IMR-90 (cell line): ENCODE measurements around the gene CDC73. TPM values are rescaled to one million over a fixed set of nuclear protein-coding genes. Genes with fewer than 3 reads are reported as not detected.

Experiments used
- ATAC-seq: fragments of 200-7000 bp; cut with Tn5 transposase; 2 replicates; pipeline ENCODE4 v1.9.1; 2020; ENCODE audit warnings: low read depth, mild to moderate bottlenecking, moderate library complexity
- BruUV-seq: library from RNA; stranded (reverse); fragments of 400-500 nt; replicated peaks from 2 replicates; lab custom pipeline; 2021; lab: Mats Ljungman, UMichigan
- CTCF ChIA-PET: fragments of 300-600 bp; formaldehyde crosslinking; extraction: SDS; loops from one replicate; lab custom pipeline; 2021; ENCODE audit warnings: antibody characterized with exemption; lab: Yijun Ruan, JAX
- POLR2A ChIA-PET: fragments of 300-600 bp; sonication (Branson Sonifier 250); formaldehyde crosslinking; loops from one replicate; lab custom pipeline; 2022; ENCODE audit warnings: antibody characterized with exemption; ENCODE audit not compliant: unreplicated experiment; lab: Charles Lee
- DNase-seq: peaks from one replicate; pipeline ENCODE4 v3.0.0; 2013
- H2AFZ ChIP-seq: replicated peaks from 2 replicates; pipeline ENCODE3; 2013; ENCODE audit warnings: low read length, mild to moderate bottlenecking; ENCODE audit not compliant: poor library complexity
- H2AK5ac ChIP-seq: 2 replicates; pipeline ENCODE4 v1.6.1; 2013; ENCODE audit warnings: low read depth, low read length, inconsistent platforms
- H2AK9ac ChIP-seq: replicated peaks from 2 replicates; pipeline ENCODE3; 2013; ENCODE audit warnings: mild to moderate bottlenecking, low read depth, low read length, moderate library complexity; ENCODE audit not compliant: poor library complexity
- H2BK120ac ChIP-seq: 2 replicates; pipeline ENCODE4 v1.6.1; 2013; ENCODE audit warnings: low read depth, low read length, inconsistent platforms
- H2BK15ac ChIP-seq: 3 replicates; pipeline ENCODE4 v1.6.1; 2013; ENCODE audit warnings: low read depth, low read length, inconsistent platforms
- H2BK20ac ChIP-seq: 2 replicates; pipeline ENCODE4 v1.6.1; 2013; ENCODE audit warnings: low read depth, mild to moderate bottlenecking, inconsistent platforms, low read length, moderate library complexity
- H2BK5ac ChIP-seq: 2 replicates; pipeline ENCODE4 v1.6.1; 2013; ENCODE audit warnings: mild to moderate bottlenecking, low read depth, low read length, inconsistent platforms; ENCODE audit not compliant: poor library complexity, severe bottlenecking
- H3K14ac ChIP-seq: replicated peaks from 2 replicates; pipeline ENCODE4 v1.6.1; 2013; ENCODE audit warnings: low read depth, low read length, inconsistent platforms
- H3K18ac ChIP-seq: 2 replicates; pipeline ENCODE4 v1.6.1; 2013; ENCODE audit warnings: low read depth, low read length, control low read depth
- H3K23ac ChIP-seq: 2 replicates; pipeline ENCODE4 v1.6.1; 2013; ENCODE audit warnings: low read depth, low read length, inconsistent platforms
- H3K27ac ChIP-seq: 2 replicates; pipeline ENCODE4 v1.5.1; 2013; ENCODE audit warnings: mild to moderate bottlenecking, control low read depth, low read length; ENCODE audit not compliant: insufficient read depth
- H3K27me3 ChIP-seq: 2 replicates; pipeline ENCODE4 v1.6.1; 2013; ENCODE audit warnings: low read length; ENCODE audit not compliant: control insufficient read depth, insufficient read depth
- H3K36me3 ChIP-seq: 2 replicates; pipeline ENCODE4 v1.6.1; 2013; ENCODE audit warnings: low read length, mixed read lengths; ENCODE audit not compliant: control insufficient read depth, insufficient read depth
- H3K4ac ChIP-seq: 2 replicates; pipeline ENCODE4 v1.6.1; 2013; ENCODE audit warnings: low read depth, low read length, inconsistent platforms
- H3K4me1 ChIP-seq: 2 replicates; pipeline ENCODE4 v1.6.1; 2013; ENCODE audit warnings: low read length, mixed read lengths; ENCODE audit not compliant: control insufficient read depth, insufficient read depth
- H3K4me2 ChIP-seq: 2 replicates; pipeline ENCODE4 v1.6.1; 2013; ENCODE audit warnings: low read depth, mild to moderate bottlenecking, control low read depth, low read length, moderate library complexity
- H3K4me3 ChIP-seq: 2 replicates; pipeline ENCODE4 v1.5.1; 2013; ENCODE audit warnings: low read depth, mild to moderate bottlenecking, control low read depth, low read length, moderate library complexity; ENCODE audit not compliant: insufficient read depth
- H3K56ac ChIP-seq: 2 replicates; pipeline ENCODE4 v1.6.1; 2013; ENCODE audit warnings: low read length, inconsistent platforms; ENCODE audit not compliant: insufficient read depth; ENCODE audit errors: extremely low read depth
- H3K79me1 ChIP-seq, 2 experiments: 2 replicates each; pipeline ENCODE4 v1.6.1; 2013; ENCODE audit warnings: low read length in 2 of 2, inconsistent platforms in 1 of 2, low read depth in 1 of 2
- H3K9ac ChIP-seq: 2 replicates; pipeline ENCODE4 v1.6.1; 2013; ENCODE audit warnings: low read depth, low read length, control low read depth
- H3K9me1 ChIP-seq: 2 replicates; pipeline ENCODE4 v1.6.1; 2013; ENCODE audit warnings: low read length, inconsistent platforms; ENCODE audit not compliant: insufficient read depth
- H3K9me3 ChIP-seq: 2 replicates; pipeline ENCODE4 v1.6.1; 2013; ENCODE audit warnings: low read length; ENCODE audit not compliant: control insufficient read depth, insufficient read depth
- H4K20me1 ChIP-seq: 2 replicates; pipeline ENCODE4 v1.6.1; 2013; ENCODE audit warnings: low read length, inconsistent platforms; ENCODE audit not compliant: insufficient read depth
- H4K5ac ChIP-seq: 2 replicates; pipeline ENCODE4 v1.6.1; 2013; ENCODE audit warnings: mild to moderate bottlenecking, low read depth, low read length, control low read depth
- H4K8ac ChIP-seq, 2 experiments: 2 replicates each; pipeline ENCODE4 v1.6.1; 2013; ENCODE audit warnings: low read depth in 2 of 2, low read length in 2 of 2, control low read depth in 1 of 2, inconsistent platforms in 1 of 2
- H4K91ac ChIP-seq: 2 replicates; pipeline ENCODE4 v1.6.1; 2013; ENCODE audit warnings: low read depth, low read length, inconsistent platforms; ENCODE audit not compliant: insufficient read depth
- BHLHE40 ChIP-seq: fragments of 150-350 bp; IDR thresholded peaks from 2 replicates; pipeline ENCODE4 v1.6.1; 2016; ENCODE audit warnings: mild to moderate bottlenecking, low read depth, low read length
- CEBPB ChIP-seq: IDR thresholded peaks from 2 replicates; pipeline ENCODE4 v1.6.1; 2012; ENCODE audit warnings: low read depth, low read length, improper control_type of control experiment
- CHD1 ChIP-seq: IDR thresholded peaks from 2 replicates; pipeline ENCODE4 v1.6.1; 2012; ENCODE audit warnings: low read depth, low read length, improper control_type of control experiment
- CTCF ChIP-seq: conservative IDR thresholded peaks from 2 replicates; pipeline ENCODE4 v1.5.1; 2012; ENCODE audit warnings: mild to moderate bottlenecking, low read depth, low read length, improper control_type of control experiment
- ELK1 ChIP-seq: fragments of 150-350 bp; IDR thresholded peaks from 2 replicates; pipeline ENCODE4 v1.6.1; 2016; ENCODE audit warnings: low read depth, mild to moderate bottlenecking, low read length, moderate library complexity, borderline replicate concordance
- FOS ChIP-seq: fragments of 150-350 bp; IDR thresholded peaks from 2 replicates; pipeline ENCODE4 v1.6.1; 2016; ENCODE audit warnings: low read depth, low read length
- MAFK ChIP-seq: IDR thresholded peaks from 2 replicates; pipeline ENCODE4 v1.6.1; 2012; ENCODE audit warnings: low read depth, low read length, improper control_type of control experiment
- MAZ ChIP-seq: IDR thresholded peaks from 2 replicates; pipeline ENCODE4 v1.6.1; 2012; ENCODE audit warnings: low read depth, mild to moderate bottlenecking, low read length, improper control_type of control experiment, moderate library complexity, borderline replicate concordance
- MXI1 ChIP-seq: IDR thresholded peaks from 2 replicates; pipeline ENCODE4 v1.6.1; 2012; ENCODE audit warnings: low read depth, mild to moderate bottlenecking, low read length, moderate library complexity, borderline replicate concordance
- NFE2L2 ChIP-seq: fragments of 150-350 bp; IDR thresholded peaks from 2 replicates; pipeline ENCODE4 v1.6.1; 2016; ENCODE audit warnings: low read depth, mild to moderate bottlenecking, low read length
- POLR2A ChIP-seq: IDR thresholded peaks from 2 replicates; pipeline ENCODE4 v1.6.1; 2012; ENCODE audit warnings: mild to moderate bottlenecking, low read depth, low read length
- RAD21 ChIP-seq: IDR thresholded peaks from 2 replicates; pipeline ENCODE4 v1.6.1; 2012; ENCODE audit warnings: low read length, improper control_type of control experiment
- RFX5 ChIP-seq: IDR thresholded peaks from 2 replicates; pipeline ENCODE4 v1.8.0; 2012; ENCODE audit warnings: low read depth, mild to moderate bottlenecking, low read length, moderate library complexity
- SMC3 ChIP-seq: fragments of 150-350 bp; IDR thresholded peaks from 2 replicates; pipeline ENCODE4 v1.6.1; 2016; ENCODE audit warnings: low read depth, mild to moderate bottlenecking, antibody characterized with exemption, low read length, moderate library complexity
- WGBS, 2 experiments: methylation state at CpG; one replicate each; pipeline versions ENCODE4 v1.1.5 to v1.1.7; 2013; ENCODE audit warnings: missing lambda C conversion rate in 2 of 2; ENCODE audit not compliant: insufficient read length in 1 of 2; ENCODE audit errors: extremely low coverage in 2 of 2; 5-methylcytosine and 5-hydroxymethylcytosine counted together
- dilution Hi-C: fragments of 300-500 bp; cut with HindIII; formaldehyde crosslinking; loops from one replicate; pipeline ENCODE4 v1.14.3; 2018; ENCODE audit warnings: low sequenced_read_pairs; ENCODE audit not compliant: unreplicated experiment
- in situ Hi-C: fragments of 300-500 bp; cut with MboI; formaldehyde crosslinking; loops from 3 replicates; pipeline ENCODE4 v1.14.3; 2019; ENCODE audit warnings: low sequenced_read_pairs, inconsistent platforms, mixed read lengths
- intact Hi-C: fragments of 100-400 bp; cut with micrococcal nuclease; formaldehyde crosslinking; loops from 2 replicates; pipeline ENCODE4 v1.10.0; 2022
- polyA plus RNA-seq, 3 experiments: library from polyadenylated mRNA; depleted of rRNA; stranded (reverse); fragments of >200 nt; gene quantifications; 2 replicates each; pipeline ENCODE4 v1.2.3, GENCODE V29; 2012; ENCODE audit warnings: low replicate concordance in 1 of 3
- total RNA-seq: library from RNA; depleted of rRNA; stranded (reverse); fragments of >200 nt; gene quantifications from 2 replicates; pipeline ENCODE4 v1.2.3, GENCODE V29; 2012
- TF ChIP-seq, protein P1 (sequence below): fragments of 150-350 bp; IDR thresholded peaks from 2 replicates; pipeline ENCODE4 v1.6.1; 2017; ENCODE audit warnings: mild to moderate bottlenecking, antibody characterized with exemption, low read length, low read depth

Gene CDC73
- total and polyA plus RNA-seq, 2 of the 4 experiments (the other 2 are of a cell fraction) = 22.1 to 29.6 TPM

DNA sequence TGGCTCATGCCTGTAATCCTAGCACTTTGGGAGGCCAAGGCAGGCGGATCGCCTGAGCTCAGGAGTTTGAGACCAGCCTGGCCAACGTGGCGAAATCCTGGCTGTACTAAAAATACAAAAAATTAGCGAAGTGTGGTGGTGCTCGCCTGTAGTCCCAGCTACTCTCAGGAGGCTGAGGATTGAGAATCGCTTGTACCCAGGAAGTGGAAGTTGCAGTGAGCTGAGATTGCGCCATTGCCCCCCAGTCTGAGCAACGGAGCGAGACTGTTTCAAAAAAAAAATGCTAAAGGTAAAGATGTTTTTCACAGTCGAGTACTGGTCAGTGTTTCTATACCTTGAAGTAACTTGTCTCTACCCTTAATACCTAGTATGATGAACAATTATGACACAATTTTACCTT lies 27.7 kb upstream of the CDC73 start:
- BruUV-seq = no TSS peak
- H3K14ac ChIP-seq = no peak overlapping the region
- no peak overlapping the region for H4K91ac ChIP-seq
- H3K27ac ChIP-seq = no peak overlapping the region
- peaks cover 0 to 6% of the 10 kb centered on the region in 2 experiments; a peak in 1 of 4 replicates for H3K79me1 ChIP-seq
- TF ChIP-seq MAZ (no peak), MAFK (no peak), MXI1 (no peak), CEBPB (no peak), FOS (no peak), RAD21 (no peak), ELK1 (no peak), RFX5 (no peak), CHD1 (no peak), NFE2L2 (no peak), CTCF (no peak), SMC3 (no peak), BHLHE40 (no peak), POLR2A (no peak)
- TF ChIP-seq, protein P1, sequence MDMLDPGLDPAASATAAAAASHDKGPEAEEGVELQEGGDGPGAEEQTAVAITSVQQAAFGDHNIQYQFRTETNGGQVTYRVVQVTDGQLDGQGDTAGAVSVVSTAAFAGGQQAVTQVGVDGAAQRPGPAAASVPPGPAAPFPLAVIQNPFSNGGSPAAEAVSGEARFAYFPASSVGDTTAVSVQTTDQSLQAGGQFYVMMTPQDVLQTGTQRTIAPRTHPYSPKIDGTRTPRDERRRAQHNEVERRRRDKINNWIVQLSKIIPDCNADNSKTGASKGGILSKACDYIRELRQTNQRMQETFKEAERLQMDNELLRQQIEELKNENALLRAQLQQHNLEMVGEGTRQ = no peak
- H2BK120ac ChIP-seq = no peak overlapping the region
- no peaks in the 10 kb centered on the region for H3K4me1 ChIP-seq
- ATAC-seq (no peak), DNase-seq (no peak)
- in situ Hi-C loops (no loop called here), intact Hi-C loops (no loop called here), dilution Hi-C loops (no loop called here)
- H3K27me3 ChIP-seq = no peaks in the 10 kb centered on the region
- no peak overlapping the region for H3K23ac ChIP-seq
- H4K8ac ChIP-seq = no peak overlapping the region
- H3K4me2 ChIP-seq = no peak overlapping the region
- H3K18ac ChIP-seq = no peak overlapping the region
- no peaks in the 10 kb centered on the region; the same call in 1 of the 2 replicates for H4K20me1 ChIP-seq
- H3K4ac ChIP-seq = no peak overlapping the region
- H2AFZ ChIP-seq = no peak overlapping the region
- H3K56ac ChIP-seq = no peak overlapping the region
- WGBS, 2 experiments = 98% methylated on average over 6 of the region's 11 CpGs; no CpG with 5 or more reads in 1 of the 2 experiments
- no peak overlapping the region for H2BK20ac ChIP-seq
- H3K9me3 ChIP-seq = no peaks in the 10 kb centered on the region
- no peak overlapping the region for H2AK9ac ChIP-seq
- peaks cover 25% of the 10 kb centered on the region for H3K36me3 ChIP-seq
- H4K5ac ChIP-seq = no peak overlapping the region
- 0 out of 2 replicates have a peak, but pooled peaks cover 2% of the 10 kb centered on the region for H3K9me1 ChIP-seq
- H2BK15ac ChIP-seq = no peak overlapping the region
- H2AK5ac ChIP-seq = no peak overlapping the region
- no peak overlapping the region for H3K9ac ChIP-seq
- H3K4me3 ChIP-seq = no peak overlapping the region
- H2BK5ac ChIP-seq = no peak overlapping the region
- ChIA-PET POLR2A (no interaction called here), CTCF (no interaction called here)
